GM20000 (cell line): ENCODE data around the gene CDH13.

Experiments
- DNase-seq: peaks from one replicate; pipeline ENCODE4 v3.0.0; 2012; ENCODE audit warnings: low spot score
- CTCF ChIP-seq: IDR thresholded peaks from 2 replicates; pipeline ENCODE4 v1.5.1; 2012; ENCODE audit warnings: mild to moderate bottlenecking, control low read depth; ENCODE audit errors: extremely low read depth, missing control alignments

CDH13 gene

GRCh38 chr16:83520596-83520995 lies 893.8 kb downstream of the CDH13 start:
- DNase-seq: no peak
- no peak for TF ChIP-seq CTCF

GRCh38 chr16:83530293-83530692 lies 903.5 kb downstream of the CDH13 start:
- TF ChIP-seq CTCF: no peak
- no peak for DNase-seq

- TF ChIP-seq CTCF: no peak
- DNase-seq: no peak
Observed at GRCh38 chr16:83532634-83533033, 905.9 kb downstream of the CDH13 start.

- DNase-seq: no peak
- TF ChIP-seq CTCF: no peak
Observed at GRCh38 chr16:83533193-83533592, 906.4 kb downstream of the CDH13 start.

- no peak for DNase-seq
- no peak for TF ChIP-seq CTCF
Observed at GRCh38 chr16:83538707-83539106, 911.9 kb downstream of the CDH13 start.

- DNase-seq: no peak
- TF ChIP-seq CTCF: no peak
Observed at GRCh38 chr16:83539736-83540490, 913.1 kb downstream of the CDH13 start.

GRCh38 chr16:83541231-83541630 lies 914.5 kb downstream of the CDH13 start:
- DNase-seq: no peak
- TF ChIP-seq CTCF: no peak
